Thymus (tissue), 11 donors: ENCODE data around the gene SLC24A1. TPM values are rescaled to one million over a fixed set of nuclear protein-coding genes. Genes with fewer than 3 reads are reported as not detected.

Experiments used
- DNase-seq, 9 donors: peaks; one replicate each; pipeline ENCODE4 v3.0.0-alpha.2; 2013; ENCODE audit warnings: low spot score in 9 of 9, low read depth in 6 of 9, missing footprints in 1 of 9
- H3K27ac ChIP-seq, 2 donors: one replicate each; pipeline ENCODE4 v1.5.1; 2013; ENCODE audit warnings: control low read depth in 1 of 2, low read depth in 1 of 2, low read length in 1 of 2, mild to moderate bottlenecking in 1 of 2, moderate library complexity in 1 of 2
- H3K27me3 ChIP-seq, 2 donors: one replicate each; pipeline ENCODE4 v1.5.1; 2013; ENCODE audit warnings: low read length in 1 of 2; ENCODE audit not compliant: control insufficient read depth in 2 of 2, insufficient read depth in 1 of 2
- H3K36me3 ChIP-seq, 2 donors: one replicate each; pipeline ENCODE4 v1.5.1; 2013; ENCODE audit warnings: low read length in 1 of 2, mild to moderate bottlenecking in 1 of 2, moderate library complexity in 1 of 2; ENCODE audit not compliant: control insufficient read depth in 2 of 2, insufficient read depth in 2 of 2
- H3K4me1 ChIP-seq, 2 donors: one replicate each; pipeline ENCODE4 v1.5.1; 2013; ENCODE audit warnings: low read length in 2 of 2; ENCODE audit not compliant: control insufficient read depth in 2 of 2, insufficient read depth in 2 of 2
- H3K4me3 ChIP-seq, 2 donors: one replicate each; pipeline ENCODE4 v1.5.1; 2013; ENCODE audit warnings: low read length in 2 of 2, control low read depth in 1 of 2, mild to moderate bottlenecking in 1 of 2
- H3K9me3 ChIP-seq, 2 donors: one replicate each; pipeline ENCODE4 v1.5.1; 2013; ENCODE audit warnings: low read length in 1 of 2, mild to moderate bottlenecking in 1 of 2; ENCODE audit not compliant: control insufficient read depth in 2 of 2, insufficient read depth in 1 of 2
- WGBS: extraction: QIAGEN DNeasy Blood & Tissue Kit; methylation state at CpG from one replicate; pipeline ENCODE4 v1.1.7; 2013; 5-methylcytosine and 5-hydroxymethylcytosine counted together
- polyA plus RNA-seq: library from polyadenylated mRNA; stranded (reverse); fragments of 200-250 nt; gene quantifications from one replicate; pipeline ENCODE4 v1.2.3, GENCODE V29; 2013
- total RNA-seq: library from RNA; stranded (reverse); fragments of 120-200 nt; gene quantifications from one replicate; pipeline ENCODE4 v1.2.4, GENCODE V29; 2013
- donor health status: healthy.

Gene SLC24A1
- total and polyA plus RNA-seq, 2 donors, result 3.6 to 5.2 TPM

- Histone ChIP-seq H3K27me3 (no peaks in the 10 kb centered on the region), H3K27ac (no peak overlapping the region), H3K36me3 (peaks cover 10 to 27% of the 10 kb centered on the region in 2 donors), H3K9me3 (no peaks in the 10 kb centered on the region), H3K4me3 (no peak overlapping the region), H3K4me1 (no peaks in the 10 kb centered on the region)
- 100% methylated on average over 1 of the region's 1 CpG for WGBS
- no peak for DNase-seq
Observed at GRCh38 chr15:65655026-65655425, 33.3 kb downstream of the SLC24A1 start.

GRCh38 chr15:65655457-65655856 is 33.7 kb downstream of the SLC24A1 start:
- H3K27me3 ChIP-seq, result no peaks in the 10 kb centered on the region
- WGBS, result 92% methylated on average over 4 of the region's 4 CpGs
- H3K27ac ChIP-seq, result no peak overlapping the region
- no peak overlapping the region for H3K4me3 ChIP-seq
- H3K4me1 ChIP-seq, result no peaks in the 10 kb centered on the region
- H3K36me3 ChIP-seq, result peaks cover 10 to 30% of the 10 kb centered on the region in 2 donors
- H3K9me3 ChIP-seq, result no peaks in the 10 kb centered on the region
- no peak for DNase-seq

- WGBS, result 97% methylated on average over 4 of the region's 4 CpGs
- Histone ChIP-seq H3K4me1 (no peaks in the 10 kb centered on the region), H3K36me3 (peaks cover 7 to 36% of the 10 kb centered on the region in 2 donors), H3K4me3 (no peak overlapping the region), H3K27ac (no peak overlapping the region), H3K27me3 (no peaks in the 10 kb centered on the region), H3K9me3 (no peaks in the 10 kb centered on the region)
- DNase-seq, result no peak
Observed at GRCh38 chr15:65659502-65660052, 37.8 kb downstream of the SLC24A1 start.

- Histone ChIP-seq H3K36me3 (peaks cover 5 to 41% of the 10 kb centered on the region in 2 donors), H3K4me3 (no peak overlapping the region), H3K27me3 (no peaks in the 10 kb centered on the region), H3K4me1 (no peaks in the 10 kb centered on the region), H3K9me3 (no peaks in the 10 kb centered on the region), H3K27ac (no peak overlapping the region)
- WGBS, result 97% methylated on average over 2 of the region's 2 CpGs
- DNase-seq, result no peak
Observed at GRCh38 chr15:65660927-65661326, 39.2 kb downstream of the SLC24A1 start.

GRCh38 chr15:65663521-65663920 is 41.8 kb downstream of the SLC24A1 start:
- 94% methylated on average over 3 of the region's 3 CpGs for WGBS
- Histone ChIP-seq H3K9me3 (no peaks in the 10 kb centered on the region), H3K4me3 (no peak overlapping the region), H3K36me3 (peaks cover 5 to 34% of the 10 kb centered on the region in 2 donors), H3K27me3 (no peaks in the 10 kb centered on the region), H3K4me1 (no peaks in the 10 kb centered on the region), H3K27ac (no peak overlapping the region)
- DNase-seq, result no peak

- Histone ChIP-seq H3K36me3 (peaks cover 5 to 29% of the 10 kb centered on the region in 2 donors), H3K4me1 (no peaks in the 10 kb centered on the region), H3K4me3 (no peak overlapping the region), H3K27me3 (no peaks in the 10 kb centered on the region), H3K9me3 (no peaks in the 10 kb centered on the region), H3K27ac (no peak overlapping the region)
- DNase-seq, result no peak
- WGBS, result 93% methylated on average over 3 of the region's 3 CpGs
Observed at GRCh38 chr15:65666257-65666656, 44.5 kb downstream of the SLC24A1 start.

- H3K9me3 ChIP-seq, result no peaks in the 10 kb centered on the region
- no peak overlapping the region for H3K27ac ChIP-seq
- no peak overlapping the region for H3K4me3 ChIP-seq
- H3K27me3 ChIP-seq, result no peaks in the 10 kb centered on the region
- H3K36me3 ChIP-seq, result peaks cover 0 to 6% of the 10 kb centered on the region in 2 donors
- no peak for DNase-seq
- H3K4me1 ChIP-seq, result no peaks in the 10 kb centered on the region
- WGBS, result 98% methylated on average over 1 of the region's 1 CpG
Observed at GRCh38 chr15:65675551-65675950, 53.8 kb downstream of the SLC24A1 start.

GRCh38 chr15:65676123-65676522 is 54.4 kb downstream of the SLC24A1 start:
- Histone ChIP-seq H3K27ac (no peak overlapping the region), H3K4me1 (no peaks in the 10 kb centered on the region), H3K27me3 (no peaks in the 10 kb centered on the region), H3K36me3 (peaks cover 0 to 6% of the 10 kb centered on the region in 2 donors), H3K9me3 (no peaks in the 10 kb centered on the region), H3K4me3 (no peak overlapping the region)
- WGBS, result 98% methylated on average over 2 of the region's 2 CpGs
- DNase-seq, result no peak

- Histone ChIP-seq H3K27me3 (no peaks in the 10 kb centered on the region), H3K36me3 (no peaks in the 10 kb centered on the region), H3K27ac (no peak overlapping the region), H3K4me1 (no peaks in the 10 kb centered on the region), H3K9me3 (no peaks in the 10 kb centered on the region), H3K4me3 (no peak overlapping the region)
- DNase-seq, result no peak
- 97% methylated on average over 1 of the region's 1 CpG for WGBS
Observed at GRCh38 chr15:65680544-65680943, 58.8 kb downstream of the SLC24A1 start.
